Stimulated activated CD8-positive, alpha-beta memory T cell treated with anti-CD3 and anti-CD28 coated beads, Interleukin-4, amount 100 ng/mL, for 24 hours (primary cell): ENCODE results near the gene XYLT1.

Source experiments
- DNase-seq: peaks from one replicate; pipeline ENCODE4 v3.0.0-alpha.2; 2020; ENCODE audit warnings: low read depth

Gene XYLT1

DNA sequence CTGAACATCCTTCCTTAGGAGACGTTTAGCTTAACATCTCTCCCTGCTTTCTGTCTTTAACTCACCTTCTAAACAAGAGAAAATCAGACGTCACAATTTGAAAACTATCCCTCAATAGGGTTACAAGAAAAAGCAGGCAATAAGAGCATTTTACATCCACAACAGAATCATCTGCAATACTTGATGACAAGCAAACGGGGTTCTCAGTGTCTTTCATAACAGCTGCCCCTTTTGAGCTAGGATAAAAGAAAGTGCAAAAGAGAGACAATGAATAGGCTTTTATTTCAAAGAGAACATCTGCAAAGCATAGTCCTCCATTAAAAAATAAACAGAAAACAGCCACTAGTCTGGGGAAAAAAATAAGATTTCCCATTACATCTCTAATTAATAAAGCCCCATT is 13.2 kb downstream of the XYLT1 start:
- DNase-seq: no peak

DNA sequence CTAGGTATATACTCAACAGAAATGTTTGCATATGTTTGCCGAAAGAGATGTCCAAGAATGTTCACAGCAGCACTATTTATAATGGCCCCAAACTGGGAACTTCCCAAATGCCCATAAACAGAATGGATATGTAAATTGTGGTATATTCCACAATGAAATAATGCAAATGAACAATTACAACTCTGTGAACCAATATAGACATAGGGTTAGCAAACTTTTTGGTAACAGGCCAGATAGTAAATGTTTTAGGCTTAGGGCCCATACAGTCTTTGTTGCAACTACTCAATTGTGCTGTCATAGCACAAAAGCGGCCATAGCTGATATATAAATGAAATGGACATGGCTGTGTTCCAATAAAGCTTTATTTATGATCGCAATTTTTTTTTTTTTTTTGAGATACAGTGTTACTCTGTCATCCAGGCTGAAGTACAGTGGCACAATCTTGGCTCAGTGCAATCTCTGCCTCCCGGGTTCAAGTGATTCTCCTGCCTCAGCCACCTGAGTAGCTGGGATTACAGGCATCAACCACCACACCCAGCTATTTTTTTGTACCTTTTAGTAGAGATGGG is 16.5 kb downstream of the XYLT1 start:
- no peak for DNase-seq

DNA sequence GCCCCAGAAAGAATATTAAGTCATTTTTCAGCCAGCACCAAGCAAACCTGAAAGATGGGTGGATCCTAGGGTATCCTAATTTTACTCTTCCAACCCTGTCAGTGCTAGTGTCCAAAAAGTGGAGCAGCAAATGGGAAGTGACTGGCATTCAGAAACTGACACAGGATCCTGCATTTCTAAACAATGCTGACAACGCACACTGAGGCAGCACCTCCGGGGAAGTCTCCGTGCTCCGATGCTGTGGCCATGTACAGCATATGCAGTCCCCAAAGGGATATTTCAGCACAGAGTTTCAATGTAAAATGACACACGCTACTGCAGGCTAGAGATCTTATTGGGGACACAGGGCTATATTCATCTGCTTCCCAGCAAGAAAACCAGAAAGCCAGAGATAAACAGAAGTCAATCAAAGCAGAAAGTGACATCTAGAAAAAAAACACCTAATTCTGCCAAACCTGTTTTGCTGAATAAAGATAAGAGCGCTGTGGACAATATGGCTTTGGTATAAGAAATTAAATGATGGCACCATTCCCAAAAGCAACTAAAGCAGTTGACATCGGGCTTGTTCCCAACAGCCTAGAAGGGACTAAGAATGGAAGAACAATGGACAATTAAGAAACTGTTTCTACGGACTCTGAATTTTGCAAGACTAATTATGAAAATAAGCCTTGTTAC is 17.3 kb downstream of the XYLT1 start:
- no peak for DNase-seq

DNA sequence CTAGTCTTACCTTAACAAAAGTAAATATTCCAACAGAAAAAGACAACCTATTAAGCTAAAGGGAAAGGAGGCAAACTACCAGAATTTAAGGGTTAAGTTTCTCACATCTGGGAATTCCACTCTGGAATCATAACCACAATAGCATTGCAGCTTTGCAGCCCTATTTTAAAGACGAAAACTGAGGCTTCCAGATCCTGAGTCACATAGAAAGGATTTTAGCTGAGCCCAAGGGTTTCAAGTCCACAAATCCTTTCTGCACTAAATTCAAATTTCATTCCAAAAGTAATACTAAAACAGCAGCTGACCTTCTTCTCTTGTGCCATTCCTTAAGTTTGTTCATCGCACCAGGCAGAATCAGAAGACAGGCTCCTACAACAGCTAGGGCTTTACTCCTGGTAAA is 17.8 kb downstream of the XYLT1 start:
- no peak for DNase-seq

DNA sequence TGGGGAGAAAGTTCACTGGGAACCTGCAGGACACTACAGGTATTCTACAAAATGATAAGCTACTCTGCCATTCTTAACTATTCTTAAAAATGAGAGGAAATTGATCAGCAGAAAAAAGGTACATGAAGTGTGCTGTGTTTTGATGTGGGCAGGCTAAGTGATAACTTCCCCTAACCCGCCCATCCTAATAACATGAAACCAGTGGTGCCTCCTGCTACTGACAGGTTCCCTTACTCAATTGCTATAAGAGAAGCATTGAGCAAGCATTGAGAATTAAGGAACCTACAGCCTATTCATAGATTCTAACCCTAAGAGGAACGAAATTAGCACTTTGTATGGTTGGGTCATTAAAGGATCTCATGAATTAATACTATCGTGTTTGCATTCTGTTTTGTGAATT is 18.9 kb downstream of the XYLT1 start:
- DNase-seq: no peak

DNA sequence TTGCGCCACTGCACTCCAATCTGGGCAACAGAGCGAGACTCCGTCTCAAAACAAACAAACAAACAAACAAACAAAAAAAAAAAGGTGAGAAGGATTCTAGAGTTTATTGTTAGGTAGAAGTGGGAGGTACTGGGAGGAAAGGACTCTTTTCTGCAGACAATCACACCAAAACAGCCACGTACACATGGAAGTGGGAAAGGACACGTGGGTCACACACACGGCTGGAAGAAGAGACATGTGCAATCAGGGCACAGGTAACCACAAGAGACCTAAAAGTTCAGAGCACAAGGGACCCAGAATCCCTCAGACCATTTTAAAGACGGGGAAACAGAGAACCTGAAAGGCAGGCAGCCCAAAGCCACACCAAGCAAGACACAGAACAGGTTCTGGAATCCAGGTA is 20.5 kb downstream of the XYLT1 start:
- DNase-seq: no peak

DNA sequence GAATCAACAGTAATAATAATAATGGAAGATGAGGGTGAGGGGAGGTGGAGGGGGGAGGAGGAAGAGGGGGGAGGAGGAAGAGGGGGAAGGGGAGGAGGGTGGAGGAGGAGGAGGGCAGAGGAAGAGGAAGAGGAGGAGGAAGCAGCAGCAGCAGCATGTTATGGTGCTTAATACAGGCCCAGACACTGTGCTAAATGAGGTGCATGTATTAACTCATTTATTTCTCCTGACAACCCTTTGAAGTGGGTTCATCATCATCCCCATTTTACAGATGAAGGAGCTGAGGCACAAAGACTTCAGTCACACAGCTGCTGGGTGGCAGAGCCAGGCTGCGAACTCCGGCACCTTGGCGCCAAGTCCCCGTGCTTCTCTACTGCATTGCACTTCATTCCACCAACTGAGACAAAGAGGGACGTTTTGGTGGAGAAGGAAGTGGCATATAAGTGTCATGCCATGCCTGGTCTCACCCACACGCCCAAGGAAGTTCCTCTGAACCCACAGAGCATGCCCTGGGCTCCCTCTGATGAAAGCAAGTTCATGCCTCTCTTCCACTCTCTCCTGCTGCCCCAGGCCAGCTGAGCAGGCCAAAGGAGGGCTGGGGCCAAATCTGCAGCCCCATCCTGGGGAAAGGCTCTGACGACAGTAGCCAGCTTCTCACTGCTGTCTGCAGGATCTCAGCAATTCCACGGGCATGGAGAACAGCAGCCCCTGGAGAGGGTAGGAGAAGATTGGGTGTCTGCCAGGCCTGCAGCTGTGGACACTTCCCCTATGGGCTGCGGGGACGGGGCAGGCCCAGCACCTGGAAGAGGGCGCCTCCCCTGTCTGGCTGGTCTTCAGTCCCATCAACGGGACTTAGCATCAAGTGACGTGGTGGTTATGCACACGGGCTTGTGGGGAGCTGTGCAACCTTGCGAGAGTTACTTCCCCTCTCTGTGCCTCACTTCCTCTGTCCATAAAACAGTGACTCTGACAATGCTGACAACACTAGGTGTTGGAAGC is 21.8 kb downstream of the XYLT1 start:
- DNase-seq: no peak

DNA sequence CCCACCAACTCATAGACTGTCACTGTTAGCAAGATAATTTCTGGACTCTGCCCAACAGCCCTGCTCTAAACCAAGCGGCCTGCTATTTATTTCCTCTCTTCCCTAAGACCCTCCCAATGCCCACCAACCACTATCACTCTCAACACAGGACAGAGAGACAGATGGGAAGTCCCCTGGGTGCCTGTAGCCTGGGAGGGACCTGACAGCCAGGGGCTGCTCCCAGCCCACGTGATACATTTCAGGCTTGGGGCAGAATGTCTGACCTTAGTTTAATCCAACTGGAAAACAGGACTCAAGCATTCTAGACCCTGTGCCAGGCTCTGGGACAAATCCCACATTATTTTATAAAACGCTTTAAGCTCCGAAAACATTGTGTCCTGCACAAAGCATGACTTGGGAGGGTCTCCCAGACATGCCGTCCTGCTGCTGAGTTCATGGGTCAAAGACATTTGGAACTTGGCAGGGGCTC is 23.6 kb downstream of the XYLT1 start:
- no peak for DNase-seq

DNA sequence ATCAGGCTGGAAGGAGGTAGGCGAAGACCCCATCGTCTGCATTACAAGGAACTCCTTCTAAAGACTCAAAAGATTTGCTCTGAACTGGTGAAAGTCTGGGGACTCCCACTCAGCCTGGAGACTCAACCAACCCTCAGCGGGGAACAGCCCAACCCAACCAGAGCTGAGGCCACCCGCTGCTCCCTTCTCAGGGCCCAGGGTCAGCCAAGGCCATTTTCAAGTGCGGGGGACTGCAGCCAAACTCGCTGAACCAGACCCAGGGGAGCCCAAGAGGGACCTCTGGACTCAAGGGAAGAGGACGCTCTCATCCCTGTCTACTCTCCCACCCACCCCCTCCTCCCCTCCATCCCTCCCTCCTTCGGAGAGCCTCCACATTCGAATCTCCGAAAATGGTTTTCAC is 24.1 kb downstream of the XYLT1 start:
- no peak for DNase-seq

DNA sequence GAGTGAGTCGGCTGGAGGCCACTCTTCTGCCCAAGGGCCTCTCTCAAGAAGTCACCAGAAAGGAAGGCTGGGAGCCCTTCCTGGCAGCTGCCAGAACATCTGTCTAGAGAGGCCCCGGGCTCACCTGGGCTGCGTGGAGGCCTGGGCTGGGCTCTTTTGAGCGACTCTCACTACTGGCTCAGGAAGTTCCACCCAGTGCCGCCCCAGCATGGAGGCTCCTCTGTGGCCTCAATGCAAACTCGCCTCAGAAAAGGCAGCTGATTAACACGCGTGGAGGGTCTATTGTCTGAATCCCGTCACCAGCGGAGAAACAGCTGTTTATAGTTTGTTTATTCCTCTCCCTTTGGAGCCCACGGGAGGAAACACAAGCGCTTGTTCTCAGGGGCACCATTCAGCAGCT is 25.3 kb downstream of the XYLT1 start:
- no peak for DNase-seq

DNA sequence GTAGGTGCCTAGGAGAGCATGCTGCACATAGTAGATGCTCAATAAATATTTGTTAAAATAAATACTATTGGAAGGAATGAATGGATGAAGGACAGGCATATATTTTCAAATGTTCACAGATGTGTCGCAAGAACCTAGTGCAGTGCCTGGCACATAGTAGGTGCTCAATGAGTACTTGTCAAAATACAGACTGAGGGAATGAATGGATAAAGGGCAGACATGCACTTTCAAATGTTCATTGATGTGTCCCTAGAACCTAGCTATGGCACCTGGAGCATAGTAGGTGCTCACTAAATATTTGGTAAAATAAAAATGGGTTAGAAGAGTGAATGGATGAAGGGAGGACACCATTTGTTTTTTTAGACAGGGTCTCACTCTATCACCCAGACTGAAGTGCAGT is 26.1 kb downstream of the XYLT1 start:
- no peak for DNase-seq

DNA sequence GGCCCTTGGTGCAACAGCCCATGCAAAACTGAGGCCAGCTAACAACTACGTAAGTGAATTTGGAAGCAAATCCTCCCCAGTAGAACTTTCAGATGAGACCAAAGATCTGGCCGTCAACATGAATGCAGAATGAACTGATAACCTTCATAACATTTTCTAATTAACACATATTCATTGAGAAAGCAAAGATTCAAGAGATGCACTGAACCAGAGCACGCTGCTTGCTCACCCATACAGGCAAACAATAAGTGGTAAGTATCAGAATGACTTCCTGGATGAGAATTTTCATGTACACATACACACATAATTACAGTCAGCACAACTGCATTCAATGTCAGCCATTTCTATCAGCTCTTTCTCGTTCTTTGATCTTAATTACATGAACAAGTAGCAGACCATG is 30.6 kb downstream of the XYLT1 start:
- no peak for DNase-seq

DNA sequence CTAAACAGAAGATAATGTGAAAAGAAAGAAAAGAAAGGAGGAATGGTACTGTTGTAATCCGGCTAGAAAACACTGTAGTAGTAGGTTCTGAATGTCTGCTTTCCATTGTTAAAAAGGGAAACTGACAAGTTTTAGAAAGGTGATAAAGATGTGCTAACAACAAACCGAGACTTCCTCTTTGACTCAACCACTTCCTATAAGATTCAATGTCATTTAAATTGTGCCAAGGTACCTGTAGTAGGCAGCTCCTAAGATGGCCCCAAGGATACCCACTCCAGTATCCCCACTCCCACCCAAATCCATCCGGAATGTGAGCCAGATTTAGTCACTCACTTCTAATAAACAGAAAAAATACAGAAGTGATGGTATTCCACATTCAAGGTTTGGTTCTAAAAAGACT is 31.2 kb downstream of the XYLT1 start:
- no peak for DNase-seq

DNA sequence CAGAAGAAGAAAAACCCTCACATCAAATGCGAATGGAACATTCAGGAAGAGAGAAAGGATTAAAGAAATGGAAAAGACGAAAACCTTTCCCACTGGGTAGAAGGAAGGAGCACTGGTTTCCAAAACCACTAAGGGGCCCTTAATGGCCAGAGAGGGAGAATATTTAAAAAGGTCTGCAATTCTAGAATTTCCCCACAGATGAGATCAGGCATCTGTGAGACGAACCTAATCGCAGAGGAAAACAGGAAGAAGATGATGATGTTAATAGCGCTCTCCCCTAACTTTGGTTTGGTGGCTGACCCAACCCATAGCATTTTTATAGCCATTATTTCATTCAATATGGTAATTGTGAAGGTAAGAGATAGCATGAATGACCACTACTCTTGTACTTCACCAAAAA is 32.8 kb downstream of the XYLT1 start:
- no peak for DNase-seq

DNA sequence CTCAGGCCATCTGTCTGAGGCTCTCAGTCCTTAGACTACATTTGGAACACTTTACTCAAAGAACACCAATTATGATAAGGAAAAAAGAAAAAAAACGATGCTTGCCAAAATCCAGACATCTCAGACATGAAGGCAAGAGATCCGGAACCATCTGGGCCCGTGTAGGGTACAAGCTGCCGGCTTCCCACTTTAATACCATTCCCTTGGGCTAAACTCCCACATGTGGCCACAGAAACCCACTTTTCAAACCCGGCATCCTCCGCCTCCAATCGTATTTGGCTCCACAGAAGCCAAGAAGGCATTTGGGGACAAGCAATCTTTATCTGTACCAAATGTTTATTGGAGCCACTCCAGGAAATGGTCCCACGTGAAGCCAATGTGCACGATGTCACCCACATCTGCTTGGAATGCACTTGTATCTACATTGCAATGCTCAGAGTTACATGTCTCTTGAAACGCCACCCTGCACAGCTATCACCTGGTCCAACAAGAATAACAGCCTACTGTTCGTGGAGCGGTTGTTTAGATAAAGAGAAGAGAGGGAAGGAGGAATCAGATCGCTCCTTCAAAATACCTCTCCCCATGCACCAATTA is 33.5 kb downstream of the XYLT1 start:
- no peak for DNase-seq

DNA sequence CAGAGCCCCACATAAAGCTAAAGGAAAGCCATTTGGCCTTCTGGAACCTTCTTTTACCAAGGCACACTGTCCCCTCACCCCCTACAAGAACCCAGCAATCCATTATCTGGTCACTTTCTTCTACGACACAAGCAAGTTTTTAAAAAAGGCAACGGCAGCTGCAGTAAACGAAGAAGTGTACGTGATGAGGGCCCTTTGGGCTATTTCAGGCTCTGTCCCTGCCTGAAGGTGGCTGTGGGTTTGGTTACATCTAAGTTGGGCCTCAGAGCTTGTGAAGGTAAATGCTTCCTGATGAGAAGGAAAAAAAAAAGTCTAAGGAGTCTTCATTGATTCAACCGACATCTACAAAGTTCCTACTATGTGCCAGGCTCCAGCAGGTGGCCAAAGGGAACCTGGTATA is 35.4 kb downstream of the XYLT1 start:
- no peak for DNase-seq

DNA sequence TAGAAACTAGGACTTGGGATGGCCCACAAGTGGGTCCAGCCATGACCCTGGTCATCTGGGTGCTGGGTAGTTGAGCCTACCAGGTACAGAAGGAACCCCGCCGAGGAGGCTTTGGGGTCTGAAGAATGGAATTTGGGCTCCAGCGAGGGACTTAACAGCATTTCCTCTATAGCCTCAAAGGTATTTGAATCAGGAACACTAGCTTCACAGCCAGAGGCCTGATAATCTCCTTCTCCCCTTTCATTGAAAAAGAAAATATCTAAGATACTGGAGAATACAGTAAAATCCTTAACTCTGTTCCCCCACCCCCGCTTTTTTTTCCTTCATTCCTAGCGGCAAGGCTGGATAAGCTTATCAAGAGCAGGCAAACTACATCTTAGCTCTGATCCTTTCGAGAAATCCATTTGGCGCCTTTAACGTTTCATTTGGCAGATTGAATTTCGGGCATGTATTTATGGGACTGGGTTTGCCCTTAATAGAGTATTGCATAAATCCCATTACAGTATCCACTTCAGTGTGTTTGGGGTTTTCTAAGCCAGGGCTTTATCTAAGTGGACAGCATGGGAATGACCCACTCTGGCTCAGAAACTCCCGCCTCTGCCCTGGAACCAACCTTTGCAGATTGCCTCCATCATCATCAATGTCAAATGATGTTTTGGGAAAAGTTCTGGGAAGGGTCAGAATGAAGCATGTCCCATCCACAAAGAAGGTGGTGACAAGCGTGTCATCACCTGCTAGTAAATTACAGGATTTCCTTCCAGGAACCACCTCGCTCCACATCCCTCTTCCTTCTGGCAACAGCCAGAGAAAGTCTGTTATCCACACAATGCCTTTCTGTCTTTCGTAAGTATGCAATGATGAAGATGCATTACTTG is 36.9 kb downstream of the XYLT1 start:
- DNase-seq: no peak

DNA sequence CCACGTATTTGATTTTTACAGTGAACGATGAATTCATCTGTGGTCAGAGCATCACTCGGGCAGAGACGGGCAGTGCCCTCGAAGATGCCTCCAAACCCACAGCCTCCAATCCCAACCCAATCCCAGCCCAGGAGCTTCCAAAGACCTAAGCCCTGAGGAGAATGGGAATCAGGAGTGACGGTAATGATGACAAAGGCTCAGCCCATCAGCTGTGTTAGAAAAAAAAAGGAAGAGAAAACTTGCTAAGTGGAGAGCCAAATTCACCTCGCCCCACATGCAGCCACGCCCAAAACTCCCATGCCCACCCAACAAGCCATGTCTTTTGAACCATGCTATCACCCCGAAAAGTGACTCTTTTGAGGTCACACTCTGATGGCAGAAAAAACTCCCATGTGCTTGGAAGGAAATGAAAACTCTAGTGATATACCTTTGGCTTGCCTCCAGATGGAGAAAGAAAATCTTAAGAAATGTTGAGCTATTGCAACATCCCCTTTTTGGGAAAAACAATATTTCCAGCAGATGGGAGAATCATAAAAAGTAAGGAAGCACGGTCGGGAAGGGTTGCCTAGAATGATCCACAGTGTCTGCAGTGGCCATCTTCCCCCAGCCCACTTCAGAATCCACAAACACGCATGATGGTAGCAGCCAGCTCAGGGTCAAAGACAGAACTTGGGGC is 37.7 kb downstream of the XYLT1 start:
- DNase-seq: no peak

DNA sequence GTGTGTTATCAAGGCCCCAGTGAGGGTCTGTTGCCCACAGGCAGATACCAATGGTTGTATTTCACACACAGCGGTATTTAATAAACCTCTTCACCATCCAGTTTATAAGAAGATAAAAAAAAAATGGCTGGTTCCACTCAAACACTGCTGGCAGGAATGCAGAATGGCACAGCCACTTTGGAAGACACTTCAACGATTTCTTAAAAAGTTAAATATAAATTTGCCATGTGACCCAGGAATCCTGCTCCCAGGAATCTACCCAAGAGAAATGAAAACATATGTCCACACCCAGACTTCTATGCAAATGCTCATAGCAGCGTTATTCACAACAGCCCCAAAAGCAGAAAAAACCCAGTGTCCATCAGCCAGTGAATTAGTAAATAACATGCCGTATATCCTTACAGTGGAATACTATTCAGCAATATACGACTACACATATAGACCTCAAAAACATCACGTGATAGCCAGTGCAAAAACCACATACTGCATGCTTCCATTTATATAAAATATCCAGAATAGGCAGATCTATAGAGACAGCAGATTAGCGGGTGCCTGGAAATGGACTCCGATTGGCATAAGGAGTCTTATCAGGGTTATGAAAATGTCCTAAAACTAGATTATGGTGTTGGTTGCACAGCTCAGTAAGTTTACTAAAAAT is 38.7 kb downstream of the XYLT1 start:
- no peak for DNase-seq

DNA sequence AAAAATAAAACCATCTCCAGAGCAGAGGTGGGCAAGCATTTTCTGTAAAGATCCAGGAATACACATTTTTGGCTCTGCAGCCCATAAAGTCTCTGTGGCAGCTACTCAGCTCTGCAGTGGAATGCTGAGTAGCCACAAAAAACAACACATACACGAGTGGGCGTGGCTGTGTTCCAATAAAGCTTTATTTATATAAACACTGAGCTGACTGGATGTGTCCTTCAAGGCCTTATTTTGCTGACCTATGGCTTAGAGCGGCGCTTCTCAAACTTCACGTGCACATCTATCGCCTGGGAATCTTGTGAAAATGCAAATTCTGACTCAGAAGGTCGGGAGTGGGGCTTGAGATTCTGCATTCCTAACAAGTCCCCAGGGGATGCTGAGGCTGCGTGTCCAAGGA is 39.7 kb downstream of the XYLT1 start:
- DNase-seq: no peak

DNA sequence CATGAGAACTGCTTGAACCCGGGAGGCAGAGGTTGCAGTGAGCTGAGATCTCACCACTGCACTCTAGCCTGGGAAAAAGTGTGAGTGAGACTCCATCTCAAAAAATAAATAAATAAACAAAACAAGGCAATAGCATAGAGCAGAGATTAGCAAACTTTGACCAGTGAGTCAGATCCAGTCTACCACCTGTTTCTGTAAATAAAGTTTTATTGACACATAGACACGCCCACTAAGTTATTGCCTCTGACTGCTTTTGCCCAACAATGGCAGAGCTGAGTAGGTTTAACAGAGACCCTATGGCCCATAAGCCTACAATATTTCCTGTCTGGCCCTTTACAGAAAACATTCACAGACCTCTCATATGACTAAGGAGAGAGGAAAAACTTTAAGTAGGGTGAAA is 44.3 kb downstream of the XYLT1 start:
- no peak for DNase-seq
